HFFc6 (cell line): ENCODE measurements around the gene RPS10. TPM values are rescaled to one million over a fixed set of nuclear protein-coding genes. Genes with fewer than 3 reads are reported as not detected.

Experiments
- DNase-seq: peaks from one replicate; pipeline ENCODE4 v3.0.0-alpha.2; 2018
- H3K27ac Mint-ChIP-seq: 2 replicates; pipeline ENCODE4 v1.8.0; 2020; ENCODE audit warnings: mild to moderate bottlenecking, mixed read lengths
- H3K27me3 Mint-ChIP-seq: 2 replicates; pipeline ENCODE4 v1.8.0; 2021; ENCODE audit warnings: mild to moderate bottlenecking, moderate library complexity, mixed read lengths; ENCODE audit not compliant: insufficient read depth
- H3K36me3 Mint-ChIP-seq: 2 replicates; pipeline ENCODE4 v1.8.0; 2021; ENCODE audit warnings: low read depth, mixed read lengths
- H3K4me1 Mint-ChIP-seq: 2 replicates; pipeline ENCODE4 v1.8.0; 2020; ENCODE audit warnings: low read depth, mixed read lengths
- H3K4me3 Mint-ChIP-seq: 2 replicates; pipeline ENCODE4 v1.8.0; 2020; ENCODE audit warnings: mild to moderate bottlenecking, moderate library complexity, mixed read lengths
- H3K9me3 Mint-ChIP-seq: 2 replicates; pipeline ENCODE4 v1.8.0; 2020; ENCODE audit warnings: mild to moderate bottlenecking, mixed read lengths
- total RNA-seq, 6 experiments: library from RNA; stranded (reverse); fragmentation: NEBNext Ultra II Directional; extraction: Animal tissue kit (Norgen Biotek cat#: 25700); gene quantifications; 2 replicates in 1 of 6; 3 replicates in 5 of 6; pipeline ENCODE4 v1.2.3, GENCODE V29; 2021
- TF ChIP-seq, protein P1 (sequence below): fragments of 200-600 bp; sonication (generic); IDR thresholded peaks from 2 replicates; pipeline ENCODE4 v1.5.0; 2021; ENCODE audit warnings: antibody characterized with exemption, mild to moderate bottlenecking

The RPS10 gene
- total RNA-seq, 6 experiments from 2014 or later: 1,585 to 1,769 (median 1,649) TPM

- no peak for DNase-seq
- Mint-ChIP-seq H3K9me3 (peaks cover 6% of the 10 kb centered on the region), H3K4me1 (no peaks in the 10 kb centered on the region), H3K36me3 (no peaks in the 10 kb centered on the region), H3K27me3 (peaks cover 3% of the 10 kb centered on the region), H3K4me3 (no peak overlapping the region), H3K27ac (no peak overlapping the region)
- TF ChIP-seq, protein P1, sequence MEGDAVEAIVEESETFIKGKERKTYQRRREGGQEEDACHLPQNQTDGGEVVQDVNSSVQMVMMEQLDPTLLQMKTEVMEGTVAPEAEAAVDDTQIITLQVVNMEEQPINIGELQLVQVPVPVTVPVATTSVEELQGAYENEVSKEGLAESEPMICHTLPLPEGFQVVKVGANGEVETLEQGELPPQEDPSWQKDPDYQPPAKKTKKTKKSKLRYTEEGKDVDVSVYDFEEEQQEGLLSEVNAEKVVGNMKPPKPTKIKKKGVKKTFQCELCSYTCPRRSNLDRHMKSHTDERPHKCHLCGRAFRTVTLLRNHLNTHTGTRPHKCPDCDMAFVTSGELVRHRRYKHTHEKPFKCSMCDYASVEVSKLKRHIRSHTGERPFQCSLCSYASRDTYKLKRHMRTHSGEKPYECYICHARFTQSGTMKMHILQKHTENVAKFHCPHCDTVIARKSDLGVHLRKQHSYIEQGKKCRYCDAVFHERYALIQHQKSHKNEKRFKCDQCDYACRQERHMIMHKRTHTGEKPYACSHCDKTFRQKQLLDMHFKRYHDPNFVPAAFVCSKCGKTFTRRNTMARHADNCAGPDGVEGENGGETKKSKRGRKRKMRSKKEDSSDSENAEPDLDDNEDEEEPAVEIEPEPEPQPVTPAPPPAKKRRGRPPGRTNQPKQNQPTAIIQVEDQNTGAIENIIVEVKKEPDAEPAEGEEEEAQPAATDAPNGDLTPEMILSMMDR: no peak
Observed at GRCh38 chr6:34447386-34447785, 21.5 kb upstream of the RPS10 start.

- Mint-ChIP-seq H3K36me3 (no peaks in the 10 kb centered on the region), H3K4me3 (no peak overlapping the region), H3K4me1 (no peaks in the 10 kb centered on the region), H3K27me3 (peaks cover 5% of the 10 kb centered on the region), H3K9me3 (no peaks in the 10 kb centered on the region), H3K27ac (no peak overlapping the region)
- no peak for DNase-seq
- TF ChIP-seq, protein P1: no peak
Observed at GRCh38 chr6:34445313-34445860, 19.5 kb upstream of the RPS10 start.

- peaks cover 9% of the 10 kb centered on the region for H3K27me3 Mint-ChIP-seq
- H3K4me1 Mint-ChIP-seq: no peaks in the 10 kb centered on the region
Observed at GRCh38 chr6:34441526-34441925, 15.7 kb upstream of the RPS10 start.

DNA sequence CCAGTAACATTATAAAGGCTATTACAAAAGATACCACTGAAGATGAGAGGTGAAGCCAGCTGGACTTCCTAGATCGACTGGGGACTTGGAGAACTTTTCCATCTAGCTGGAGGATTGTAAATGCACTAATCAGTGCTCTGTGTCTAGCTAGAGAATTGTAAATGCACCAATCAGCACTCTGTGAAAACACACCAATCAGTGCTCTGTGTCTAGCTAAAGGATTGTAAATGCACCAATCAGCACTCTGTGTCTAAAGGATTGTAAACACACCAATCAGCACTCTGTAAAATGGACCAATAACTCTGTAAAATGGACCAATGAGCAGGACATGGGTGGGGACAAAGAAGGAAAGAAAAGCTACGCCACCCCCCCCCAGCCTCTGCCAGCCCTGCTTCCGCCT lies 13.6 kb upstream of the RPS10 start:
- no peak for DNase-seq
- peaks cover 14% of the 10 kb centered on the region for H3K27me3 Mint-ChIP-seq
- H3K27ac Mint-ChIP-seq: no peak overlapping the region
- H3K4me3 Mint-ChIP-seq: no peak overlapping the region
- H3K4me1 Mint-ChIP-seq: no peaks in the 10 kb centered on the region
- peaks cover 9% of the 10 kb centered on the region for H3K9me3 Mint-ChIP-seq
- H3K36me3 Mint-ChIP-seq: peaks cover 8% of the 10 kb centered on the region
- TF ChIP-seq, protein P1: no peak

More at GRCh38 chr6:34441526-34441925, 15.7 kb upstream of the RPS10 start:
- H3K27ac Mint-ChIP-seq: no peak overlapping the region
- peaks cover 8% of the 10 kb centered on the region for H3K36me3 Mint-ChIP-seq
- peaks cover 9% of the 10 kb centered on the region for H3K9me3 Mint-ChIP-seq
- no peak for DNase-seq
- no peak overlapping the region for H3K4me3 Mint-ChIP-seq
- TF ChIP-seq, protein P1: no peak

GRCh38 chr6:34438705-34439104 lies 12.8 kb upstream of the RPS10 start:
- no peak overlapping the region for H3K27ac Mint-ChIP-seq
- TF ChIP-seq, protein P1: no peak
- H3K27me3 Mint-ChIP-seq: peaks cover 14% of the 10 kb centered on the region
- H3K36me3 Mint-ChIP-seq: peaks cover 8% of the 10 kb centered on the region
- H3K9me3 Mint-ChIP-seq: peaks cover 9% of the 10 kb centered on the region
- no peaks in the 10 kb centered on the region for H3K4me1 Mint-ChIP-seq
- DNase-seq: no peak
- H3K4me3 Mint-ChIP-seq: no peak overlapping the region

DNA sequence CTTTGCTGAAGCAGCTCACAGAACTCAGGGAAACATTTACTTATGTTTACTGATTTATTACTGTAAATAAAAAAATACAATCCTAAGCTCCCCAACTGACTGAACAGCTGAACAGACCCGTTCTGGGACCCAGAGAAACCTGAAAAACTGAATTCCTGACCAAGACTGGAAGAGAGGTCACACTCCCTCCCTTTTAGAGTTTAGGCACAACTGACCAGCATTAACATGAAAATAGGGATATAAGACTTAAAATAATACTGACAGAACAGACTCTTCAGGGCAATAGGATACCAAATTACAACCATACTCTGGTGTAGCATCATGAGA lies 11.7 kb upstream of the RPS10 start:
- Mint-ChIP-seq H3K4me1 (no peaks in the 10 kb centered on the region), H3K4me3 (no peak overlapping the region), H3K27ac (no peak overlapping the region), H3K9me3 (peaks cover 9% of the 10 kb centered on the region), H3K27me3 (peaks cover 12% of the 10 kb centered on the region), H3K36me3 (peaks cover 8% of the 10 kb centered on the region)
- no peak for DNase-seq
- TF ChIP-seq, protein P1: no peak
